ENCODE measurements around the gene CHD9NB. TPM values are rescaled to one million over a fixed set of nuclear protein-coding genes. Genes with fewer than 3 reads are reported as not detected.
A peak's percentile ranks its signal among the peaks of the same experiment; 100 is the strongest.
"Not testable (repeated sequence)": the region's sequence is repeated elsewhere in the genome, so short reads cannot be mapped to it uniquely, and the experiment has no call there.

The CHD9NB gene
- total RNA-seq, 1 donor from 2014 or later, result 0.32 TPM

DNA sequence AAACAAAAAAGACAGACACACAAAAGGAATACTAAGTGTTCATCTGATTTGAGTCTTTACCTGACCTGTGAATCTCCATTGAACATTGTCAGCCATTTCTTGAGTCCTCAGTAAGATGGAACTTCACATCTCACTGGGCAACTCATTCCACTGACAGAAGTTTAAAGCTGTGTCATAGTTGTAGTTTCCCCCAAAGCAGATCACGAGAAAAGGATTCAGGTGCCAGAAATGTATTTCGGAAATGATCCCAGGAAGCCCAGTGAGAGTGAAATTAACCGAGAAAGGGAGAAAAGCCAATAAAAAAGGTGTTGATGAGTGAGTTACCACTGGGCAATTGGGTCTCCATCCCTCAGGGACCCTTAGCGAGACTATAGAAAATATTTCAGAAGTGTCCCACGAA is 8.6 kb upstream of the CHD9NB start:
- Mint-ChIP-seq H3K27ac (no peak overlapping the region), H3K4me1 (ENCODE audit: low read depth) (peaks cover 47% of the 10 kb centered on the region), H3K36me3 (ENCODE audit: low read depth) (no peaks in the 10 kb centered on the region), H3K27me3 (ENCODE audit: low read depth) (no peaks in the 10 kb centered on the region), H3K9me3 (no peaks in the 10 kb centered on the region), H3K4me3 (ENCODE audit: low read depth) (no peak overlapping the region)
- intact Hi-C loops (cut with micrococcal nuclease), result no loop called here
- DNase-seq (ENCODE audit: low spot score), result no peak

DNA sequence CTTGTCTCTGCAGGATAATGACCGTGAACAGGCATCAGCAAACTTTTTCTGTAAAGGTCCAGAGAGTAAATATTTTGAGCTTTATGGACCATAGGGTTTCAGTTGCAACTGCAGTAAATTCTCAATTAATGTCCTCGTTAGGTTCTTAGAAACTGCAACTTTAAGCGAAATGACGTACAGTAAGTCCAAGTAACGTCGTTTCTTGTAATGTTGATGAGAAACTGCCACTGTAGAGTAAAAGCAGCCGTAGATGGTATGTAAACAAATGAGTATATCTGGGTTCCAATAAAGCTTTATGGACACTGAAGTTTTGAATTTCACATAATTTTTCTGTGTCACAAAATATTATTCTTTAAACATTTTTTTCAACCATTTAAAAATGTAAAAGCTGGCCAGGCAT is 7.0 kb upstream of the CHD9NB start:
- Mint-ChIP-seq H3K9me3 (no peaks in the 10 kb centered on the region), H3K27ac (no peak overlapping the region), H3K27me3 (ENCODE audit: low read depth) (no peaks in the 10 kb centered on the region), H3K4me3 (ENCODE audit: low read depth) (no peak overlapping the region), H3K36me3 (ENCODE audit: low read depth) (no peaks in the 10 kb centered on the region), H3K4me1 (ENCODE audit: low read depth) (peaks cover 45% of the 10 kb centered on the region)
- intact Hi-C loops (cut with micrococcal nuclease), result loop anchor here (10.0 kb wide), 2 partner anchors 395 to 645 kb away; partner anchors contain the start of genes FTO and RPGRIP1L
- no peak for DNase-seq (ENCODE audit: low spot score)

DNA sequence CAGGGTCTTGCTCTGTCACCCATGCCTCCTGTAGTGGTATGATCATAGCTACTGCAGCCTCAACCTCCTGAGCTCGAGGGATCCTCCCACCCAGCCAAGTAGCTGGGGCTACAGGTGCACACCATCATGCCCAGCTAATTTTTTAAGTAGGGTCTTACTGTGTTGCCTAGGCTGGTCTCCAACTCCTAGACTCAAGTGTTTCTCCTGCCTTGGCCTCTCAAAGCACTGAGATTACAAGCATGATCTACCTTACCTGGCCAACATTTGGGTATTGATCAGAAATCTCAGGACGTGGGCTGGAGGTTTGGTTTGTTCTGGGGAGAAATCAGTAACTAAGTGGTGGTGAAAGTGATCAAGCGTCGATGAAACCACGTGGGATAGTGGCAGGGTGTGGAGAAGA is 6.2 kb upstream of the CHD9NB start:
- H3K4me3 Mint-ChIP-seq (ENCODE audit: low read depth), result no peak overlapping the region
- H3K27ac Mint-ChIP-seq, result no peak overlapping the region

DNA sequence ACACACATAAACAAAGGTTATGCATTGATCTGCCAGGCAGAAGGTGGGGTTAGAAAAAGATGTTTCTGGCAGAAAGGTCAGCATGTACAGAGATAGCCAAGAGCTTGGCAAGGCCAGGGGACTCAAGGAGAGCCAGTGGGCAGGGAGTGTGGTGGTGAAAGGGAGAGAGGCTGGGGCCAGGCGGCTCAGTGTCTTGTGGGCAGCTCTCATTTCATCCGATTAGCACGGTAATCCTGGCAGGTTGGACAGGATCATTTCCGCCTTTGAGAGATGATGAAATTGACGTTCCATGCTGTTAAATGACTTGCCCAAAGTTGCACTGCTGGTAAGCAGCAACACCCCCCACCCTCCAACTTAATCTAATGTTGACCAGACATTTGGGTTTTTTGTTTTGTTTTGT is 5.7 kb upstream of the CHD9NB start:
- H3K4me1 Mint-ChIP-seq (ENCODE audit: low read depth), result peaks cover 46% of the 10 kb centered on the region
- no peak overlapping the region for H3K27ac Mint-ChIP-seq
- H3K27me3 Mint-ChIP-seq (ENCODE audit: low read depth), result no peaks in the 10 kb centered on the region
- H3K4me3 Mint-ChIP-seq (ENCODE audit: low read depth), result no peak overlapping the region
- H3K36me3 Mint-ChIP-seq (ENCODE audit: low read depth), result no peaks in the 10 kb centered on the region
- no peaks in the 10 kb centered on the region for H3K9me3 Mint-ChIP-seq
- no peak for DNase-seq (ENCODE audit: low spot score)
- intact Hi-C loops (cut with micrococcal nuclease), result loop anchor here (10.0 kb wide), 2 partner anchors 396 to 646 kb away; partner anchors contain the start of genes FTO and RPGRIP1L

More for the DNA sequence above, 6.2 kb upstream of the CHD9NB start:
- no peaks in the 10 kb centered on the region for H3K27me3 Mint-ChIP-seq (ENCODE audit: low read depth)
- DNase-seq (ENCODE audit: low spot score), result no peak
- H3K36me3 Mint-ChIP-seq (ENCODE audit: low read depth), result no peaks in the 10 kb centered on the region
- no peaks in the 10 kb centered on the region for H3K9me3 Mint-ChIP-seq
- H3K4me1 Mint-ChIP-seq (ENCODE audit: low read depth), result peaks cover 46% of the 10 kb centered on the region
- intact Hi-C loops (cut with micrococcal nuclease), result loop anchor here (10.0 kb wide), 2 partner anchors 396 to 646 kb away; partner anchors contain the start of genes FTO and RPGRIP1L

DNA sequence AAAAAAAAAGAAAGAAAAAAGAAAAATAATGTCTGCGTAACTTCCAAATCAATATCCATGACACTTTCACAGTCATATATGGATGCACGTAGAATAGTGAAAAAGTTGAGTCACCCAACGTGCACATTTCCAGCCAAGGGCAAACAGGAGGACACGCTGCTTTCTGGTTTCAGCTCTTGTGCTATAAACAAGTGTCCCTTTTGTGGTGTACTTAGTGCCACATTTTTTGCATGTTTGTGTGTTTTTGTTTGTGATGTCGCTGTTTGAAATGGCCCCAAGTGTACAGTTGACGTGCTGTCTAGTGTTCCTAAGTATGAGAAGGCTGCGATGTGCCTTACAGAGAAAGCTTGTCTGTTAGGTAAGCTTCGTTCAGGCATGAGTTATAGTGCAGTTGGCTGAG is 5.0 kb upstream of the CHD9NB start:
- DNase-seq (ENCODE audit: low spot score), result no peak
- H3K27me3 Mint-ChIP-seq (ENCODE audit: low read depth), result no peaks in the 10 kb centered on the region
- H3K36me3 Mint-ChIP-seq (ENCODE audit: low read depth), result no peaks in the 10 kb centered on the region
- no peaks in the 10 kb centered on the region for H3K9me3 Mint-ChIP-seq
- H3K4me1 Mint-ChIP-seq (ENCODE audit: low read depth), result peaks cover 53% of the 10 kb centered on the region
- intact Hi-C loops (cut with micrococcal nuclease), result loop anchor here (10.0 kb wide), 2 partner anchors 397 to 647 kb away; partner anchors contain the start of genes FTO and RPGRIP1L
- H3K27ac Mint-ChIP-seq, result peak overlapping the region; percentile 30
- H3K4me3 Mint-ChIP-seq (ENCODE audit: low read depth), result no peak overlapping the region

DNA sequence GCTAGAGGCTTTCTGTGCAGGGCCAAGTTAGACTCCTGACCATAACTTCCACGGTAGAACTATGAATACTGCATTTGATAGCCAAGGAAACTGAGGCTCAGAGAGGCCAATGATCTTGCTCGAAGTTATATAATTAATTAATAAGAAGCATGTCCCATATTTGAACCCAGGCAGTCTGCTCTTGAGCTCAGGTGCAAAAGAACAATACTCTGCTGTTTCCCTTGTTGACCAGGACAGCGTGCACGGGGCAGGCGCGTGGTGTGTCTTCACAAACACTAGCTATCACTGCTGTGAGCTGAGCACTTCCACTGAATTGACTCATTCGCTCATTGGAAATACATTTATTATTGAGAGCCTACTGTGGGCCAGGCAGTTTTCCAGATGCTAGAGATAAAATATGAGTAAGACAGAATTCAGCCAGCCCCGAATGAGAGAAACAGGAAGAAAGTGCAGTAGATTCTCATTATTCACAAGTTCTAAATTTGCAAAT is 3.7 kb upstream of the CHD9NB start:
- peak overlapping the region; percentile 64 for H3K4me3 Mint-ChIP-seq (ENCODE audit: low read depth)
- peak overlapping the region; percentile 38 for H3K27ac Mint-ChIP-seq
- intact Hi-C loops (cut with micrococcal nuclease), result loop anchor here (10.0 kb wide), 2 partner anchors 398 to 648 kb away; partner anchors contain the start of genes FTO and RPGRIP1L
- no peaks in the 10 kb centered on the region for H3K27me3 Mint-ChIP-seq (ENCODE audit: low read depth)
- H3K36me3 Mint-ChIP-seq (ENCODE audit: low read depth), result no peaks in the 10 kb centered on the region
- DNase-seq (ENCODE audit: low spot score), result no peak
- no peaks in the 10 kb centered on the region for H3K9me3 Mint-ChIP-seq
- peaks cover 51% of the 10 kb centered on the region for H3K4me1 Mint-ChIP-seq (ENCODE audit: low read depth)

DNA sequence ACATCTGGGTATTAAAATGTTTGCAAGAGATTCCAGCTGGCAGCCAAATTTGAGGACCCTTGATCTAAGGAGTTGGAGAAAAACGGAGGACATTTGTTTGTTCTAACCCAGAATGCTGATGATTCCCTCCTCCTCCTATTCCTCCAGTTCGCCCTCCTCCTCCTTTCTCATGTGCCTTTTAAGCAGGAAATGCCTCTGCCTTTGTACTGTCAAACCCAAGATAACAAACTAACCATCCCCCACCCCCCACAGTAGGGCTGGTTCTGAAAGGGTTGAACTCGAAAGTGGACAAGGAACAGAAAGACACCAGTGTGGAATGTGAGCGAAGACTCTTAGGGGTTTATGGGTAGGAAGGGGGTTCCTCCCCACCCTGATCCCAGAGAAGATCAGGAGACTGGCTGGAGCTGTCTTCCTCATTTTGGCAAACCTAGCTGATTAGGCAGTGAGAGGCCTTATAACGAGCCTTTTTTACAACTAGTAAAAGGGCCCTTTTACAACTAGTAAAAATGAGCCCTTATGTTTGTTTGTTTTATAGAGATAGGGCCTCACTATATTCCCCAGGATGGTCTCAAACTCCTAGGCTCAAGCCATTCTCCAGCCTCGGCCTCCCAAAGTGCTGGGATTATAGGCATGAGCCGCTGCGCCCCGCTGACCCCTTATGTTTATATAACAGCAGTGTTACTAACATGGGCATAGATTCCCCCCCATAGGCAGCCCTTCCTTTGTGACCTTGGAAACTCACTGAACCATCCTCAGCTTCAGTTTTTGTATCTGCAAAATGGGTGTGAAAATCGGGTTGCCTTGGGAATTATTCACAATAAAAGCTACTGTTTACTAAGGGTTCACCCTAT is 3.1 kb upstream of the CHD9NB start:
- intact Hi-C loops (cut with micrococcal nuclease), result loop anchor here (1.0 to 10.0 kb wide), 7 partner anchors 43 to 649 kb away; partner anchors contain the start of genes FTO and RPGRIP1L
- no peak for DNase-seq (ENCODE audit: low spot score)

DNA sequence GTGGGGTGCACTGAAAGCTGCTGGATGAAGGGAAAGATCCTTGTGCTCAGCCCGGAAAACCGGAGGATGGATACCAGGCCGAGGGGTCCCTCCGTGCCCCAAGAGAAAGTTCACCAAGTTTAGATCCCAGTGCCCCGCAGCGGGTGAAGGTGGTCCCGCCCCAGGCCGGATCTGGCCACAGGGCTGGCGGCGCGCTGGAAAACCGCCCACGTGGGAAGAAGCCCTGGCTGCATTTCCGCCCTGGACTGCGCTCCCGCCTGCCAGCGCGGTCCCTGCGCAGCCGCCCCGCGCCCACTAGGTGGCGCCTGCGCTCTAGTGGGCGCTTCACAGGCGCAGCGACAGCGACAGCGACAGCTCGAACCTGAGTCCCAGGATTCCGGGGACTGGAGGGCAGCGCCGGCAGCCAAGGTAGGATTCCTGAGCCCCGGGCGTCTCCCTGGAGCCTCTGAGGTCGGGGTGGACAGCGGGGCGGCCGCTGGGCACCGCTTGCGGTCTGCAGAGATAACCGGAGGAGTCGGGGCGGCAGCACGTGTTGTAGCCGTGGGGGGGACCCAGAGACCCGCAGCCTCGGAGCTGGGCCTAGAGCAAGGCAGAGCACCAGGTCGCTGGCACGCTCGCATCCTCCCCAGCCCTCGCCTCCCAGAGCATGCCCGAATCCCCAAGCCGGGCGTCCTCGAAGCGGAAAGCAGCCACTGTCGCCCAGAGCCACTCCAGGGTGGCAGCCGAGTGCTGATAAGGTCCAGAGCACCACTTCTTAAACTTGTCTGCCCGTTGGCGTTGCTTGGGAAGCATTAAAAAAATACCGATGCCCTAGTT is 2.2 kb upstream of the CHD9NB start, which contains the start of gene CHD9:
Gene CHD9, plus strand, starts transcription at position 322 of the 816 bp plus-strand sequence. CDS start 101,099 bp downstream, outside the sequence.
- no peaks in the 10 kb centered on the region for H3K27me3 Mint-ChIP-seq (ENCODE audit: low read depth)
- peak within 1 kb of the TSS; percentile 84 for H3K4me3 Mint-ChIP-seq (ENCODE audit: low read depth)
- H3K9me3 Mint-ChIP-seq, result no peaks in the 10 kb centered on the region
- H3K36me3 Mint-ChIP-seq (ENCODE audit: low read depth), result no peaks in the 10 kb centered on the region
- H3K27ac Mint-ChIP-seq, result peak within 1 kb of the TSS; percentile 79
- peak; percentile 69 for DNase-seq (ENCODE audit: low spot score)
- intact Hi-C loops (cut with micrococcal nuclease), result loop anchor here (1.0 to 10.0 kb wide), 8 partner anchors 44 to 650 kb away; partner anchors contain the start of genes FTO and RPGRIP1L
- H3K4me1 Mint-ChIP-seq (ENCODE audit: low read depth), result peaks cover 45% of the 10 kb centered on the region

More for the DNA sequence above, 3.1 kb upstream of the CHD9NB start:
- peak overlapping the region; percentile 84 for H3K4me3 Mint-ChIP-seq (ENCODE audit: low read depth)
- no peaks in the 10 kb centered on the region for H3K36me3 Mint-ChIP-seq (ENCODE audit: low read depth)
- H3K27me3 Mint-ChIP-seq (ENCODE audit: low read depth), result no peaks in the 10 kb centered on the region
- H3K27ac Mint-ChIP-seq, result peak overlapping the region; percentile 75
- peaks cover 45% of the 10 kb centered on the region for H3K4me1 Mint-ChIP-seq (ENCODE audit: low read depth)
- H3K9me3 Mint-ChIP-seq, result no peaks in the 10 kb centered on the region

DNA sequence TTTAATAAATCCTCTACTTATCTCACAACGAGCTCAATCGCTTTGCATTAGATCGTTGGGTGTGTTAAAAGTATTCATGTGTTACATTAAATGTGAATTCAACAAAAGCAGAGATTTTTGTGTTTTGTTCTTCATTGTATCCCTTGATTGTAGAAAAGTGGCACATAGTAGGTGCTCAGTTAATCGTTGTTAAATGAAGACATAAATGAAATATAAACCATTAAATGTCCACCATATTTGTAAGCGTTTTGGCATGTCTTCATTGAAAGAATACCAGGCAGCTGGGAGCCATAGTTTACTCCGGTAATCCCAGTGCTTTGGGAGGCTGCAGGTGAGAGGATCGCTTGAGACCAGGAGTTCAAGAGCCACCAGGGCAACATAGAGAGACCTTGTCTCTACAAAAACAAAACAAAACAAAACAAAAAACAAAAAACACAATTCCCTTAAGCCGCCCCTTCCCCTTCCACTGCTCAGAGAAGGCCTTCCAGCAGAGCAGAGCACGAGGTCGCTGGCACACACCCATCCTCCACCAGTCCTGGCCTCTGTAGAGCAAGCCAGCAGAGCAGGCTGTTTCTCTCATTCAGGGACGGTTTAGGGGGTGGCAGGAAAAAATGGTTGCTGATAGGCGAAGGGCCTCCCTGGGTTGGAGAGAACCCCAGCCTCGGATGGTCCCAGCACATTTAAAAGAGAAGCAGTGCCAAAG is 1.4 kb upstream of the CHD9NB start:
- peaks cover 44% of the 10 kb centered on the region for H3K4me1 Mint-ChIP-seq (ENCODE audit: low read depth)

DNA sequence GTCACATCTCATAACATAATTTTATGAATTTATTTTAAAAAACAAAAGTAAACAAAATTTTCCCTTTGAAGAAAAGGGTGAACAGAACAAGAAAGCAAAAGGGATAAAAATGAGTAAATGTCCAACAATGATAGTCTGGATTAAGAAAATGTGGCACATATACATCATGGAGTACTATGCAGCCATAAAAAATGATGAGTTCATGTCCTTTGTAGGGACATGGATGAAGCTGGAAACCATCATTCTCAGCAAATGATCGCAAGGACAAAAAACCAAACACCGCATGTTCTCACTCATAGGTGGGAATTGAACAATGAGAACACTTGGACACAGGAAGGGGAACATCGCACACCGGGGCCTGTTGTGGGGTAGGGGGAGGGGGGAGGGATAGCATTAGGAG is 1.4 kb downstream of the CHD9NB start:
- H3K27ac Mint-ChIP-seq; H3K9me3 Mint-ChIP-seq; H3K36me3 Mint-ChIP-seq (ENCODE audit: low read depth); DNase-seq (ENCODE audit: low spot score); H3K4me3 Mint-ChIP-seq (ENCODE audit: low read depth); H3K27me3 Mint-ChIP-seq (ENCODE audit: low read depth): not testable (repeated sequence)
- H3K4me1 Mint-ChIP-seq (ENCODE audit: low read depth), result peaks cover 24% of the 10 kb centered on the region
- intact Hi-C loops (cut with micrococcal nuclease), result loop anchor here (10.0 kb wide), 2 partner anchors 404 to 654 kb away; partner anchors contain the start of genes FTO and RPGRIP1L

More for the DNA sequence above, 1.4 kb upstream of the CHD9NB start:
- H3K27ac Mint-ChIP-seq, result peak overlapping the region; percentile 79
- DNase-seq (ENCODE audit: low spot score), result no peak
- no peaks in the 10 kb centered on the region for H3K27me3 Mint-ChIP-seq (ENCODE audit: low read depth)
- H3K36me3 Mint-ChIP-seq (ENCODE audit: low read depth), result no peaks in the 10 kb centered on the region
- H3K9me3 Mint-ChIP-seq, result no peaks in the 10 kb centered on the region
- H3K4me3 Mint-ChIP-seq (ENCODE audit: low read depth), result peak overlapping the region; percentile 84
- intact Hi-C loops (cut with micrococcal nuclease), result loop anchor here (1.0 to 10.0 kb wide), 5 partner anchors 45 to 651 kb away; partner anchors contain the start of genes FTO and RPGRIP1L

DNA sequence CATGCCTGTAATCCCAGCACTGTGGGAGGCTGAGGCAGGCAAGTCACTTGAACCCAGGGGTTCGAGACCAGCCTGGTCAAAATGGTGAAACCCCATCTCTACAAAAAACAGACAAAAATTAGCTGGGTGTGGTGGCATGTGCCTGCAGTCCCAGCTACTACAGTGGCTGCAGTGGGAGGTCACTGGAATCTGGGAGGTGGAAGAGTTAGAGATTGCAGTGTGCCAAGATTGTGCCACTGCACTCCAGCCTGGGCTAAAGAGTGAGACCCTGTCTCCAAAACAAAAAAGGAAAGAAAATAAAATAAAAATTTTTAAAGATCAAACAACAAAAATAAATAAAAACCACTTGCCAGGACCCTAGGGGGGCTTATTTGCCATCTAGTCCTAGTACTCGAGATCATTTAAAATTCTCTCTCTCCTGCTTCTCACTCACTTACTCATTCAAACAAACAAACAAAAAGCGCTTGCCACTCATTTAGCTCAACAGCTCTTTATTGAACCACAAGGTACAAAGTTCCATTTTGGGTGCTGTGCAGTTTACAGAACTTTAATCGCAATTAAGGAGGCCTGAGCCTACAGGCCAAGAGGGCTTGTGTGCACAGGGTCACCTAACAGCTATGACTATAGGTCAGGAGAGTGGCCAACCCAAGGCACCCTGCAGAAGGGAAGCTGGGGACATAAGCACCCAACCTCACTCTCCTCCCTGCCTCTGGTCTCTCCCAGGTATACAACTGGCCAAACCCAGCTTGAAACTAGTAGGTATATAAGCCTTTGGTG is 4.4 kb downstream of the CHD9NB start:
- no peak overlapping the region for H3K27ac Mint-ChIP-seq
- intact Hi-C loops (cut with micrococcal nuclease), result no loop called here
- no peaks in the 10 kb centered on the region for H3K36me3 Mint-ChIP-seq (ENCODE audit: low read depth)
- H3K4me3 Mint-ChIP-seq (ENCODE audit: low read depth), result no peak overlapping the region
- H3K27me3 Mint-ChIP-seq (ENCODE audit: low read depth), result peaks cover 2% of the 10 kb centered on the region
- no peak for DNase-seq (ENCODE audit: low spot score)
- no peaks in the 10 kb centered on the region for H3K9me3 Mint-ChIP-seq
- H3K4me1 Mint-ChIP-seq (ENCODE audit: low read depth), result peaks cover 11% of the 10 kb centered on the region
